Spleen (tissue), 11 donors: ENCODE results near the gene ATF6B. TPM values are rescaled to one million over a fixed set of nuclear protein-coding genes. Genes with fewer than 3 reads are reported as not detected.
A peak's percentile ranks its signal among the peaks of the same experiment; 100 is the strongest.

Experiments
- DNase-seq: peaks from one replicate; pipeline ENCODE4 v3.0.0-alpha.2; 2020
- H3K27ac ChIP-seq, 8 donors: fragments of 200-600 bp; sonication (generic) in 7 of 8; 1 replicate in 4 of 8; 2 replicates in 4 of 8; pipeline versions ENCODE4 v1.5.0 to v1.8.0; 2016 to 2021; ENCODE audit warnings: inconsistent platforms in 4 of 8, mild to moderate bottlenecking in 4 of 8, moderate library complexity in 1 of 8
- H3K27me3 ChIP-seq, 7 donors: fragments of 200-600 bp; sonication (generic) in 6 of 7; replicated peaks in 1 of 7; 1 replicate in 4 of 7; 2 replicates in 3 of 7; pipeline versions ENCODE4 v1.5.0 to v1.8.0; 2016 to 2021; ENCODE audit warnings: inconsistent platforms in 3 of 7, mild to moderate bottlenecking in 1 of 7
- H3K36me3 ChIP-seq, 6 donors: fragments of 200-600 bp; sonication (generic) in 5 of 6; 1 replicate in 4 of 6; 2 replicates in 2 of 6; pipeline versions ENCODE4 v1.5.0 to v1.8.0; 2016 to 2021; ENCODE audit warnings: inconsistent platforms in 2 of 6
- H3K4me1 ChIP-seq, 6 donors: fragments of 200-600 bp; sonication (generic) in 5 of 6; 1 replicate in 3 of 6; 2 replicates in 3 of 6; pipeline versions ENCODE4 v1.5.0 to v1.8.0; 2016 to 2021; ENCODE audit warnings: inconsistent platforms in 3 of 6
- H3K4me3 ChIP-seq, 8 donors: fragments of 200-600 bp; sonication (generic) in 7 of 8; 1 replicate in 4 of 8; 2 replicates in 4 of 8; pipeline versions ENCODE4 v1.5.0 to v1.8.0; 2016 to 2021; ENCODE audit warnings: inconsistent platforms in 4 of 8, mild to moderate bottlenecking in 4 of 8, moderate library complexity in 2 of 8
- H3K9me3 ChIP-seq, 8 donors: fragments of 200-600 bp; sonication (generic) in 7 of 8; 1 replicate in 4 of 8; 2 replicates in 4 of 8; pipeline versions ENCODE4 v1.5.0 to v1.8.0; 2016 to 2021; ENCODE audit warnings: inconsistent platforms in 4 of 8
- POLR2A ChIP-seq, 3 donors: fragments of 450-650 bp; IDR thresholded peaks; one replicate each; pipeline ENCODE4 v1.5.1; 2017; ENCODE audit warnings: antibody characterized with exemption in 3 of 3, mild to moderate bottlenecking in 1 of 3
- POLR2AphosphoS5 ChIP-seq, 3 donors: sonication (generic); formaldehyde crosslinking; IDR thresholded peaks; one replicate each; pipeline ENCODE4 v1.5.1; 2017; ENCODE audit warnings: antibody characterized with exemption in 3 of 3
- WGBS, 5 donors: extraction: QIAGEN DNeasy Blood & Tissue Kit in 3 of 5; methylation state at CpG; one replicate each; pipeline versions ENCODE4 v1.1.5 to v1.1.7; 2013 to 2018; 5-methylcytosine and 5-hydroxymethylcytosine counted together
- intact Hi-C: fragments of 100-400 bp; cut with DNase I; formaldehyde crosslinking; loops from one replicate; pipeline ENCODE4 v1.15.0; 2023; ENCODE audit warnings: low total_unique reads
- polyA plus RNA-seq, 3 donors: library from polyadenylated mRNA; stranded (reverse); fragments of 200-250 nt; gene quantifications; one replicate each; pipeline ENCODE4 v1.2.1, GENCODE V29; 2013
- total RNA-seq, 7 donors: library from RNA; depleted of rRNA in 3 of 7; stranded (reverse); fragments of >200 nt in 3 of 7; fragmentation: NEBNext Ultra II Directional in 4 of 7; extraction: Animal tissue kit (Norgen Biotek cat#: 25700) in 4 of 7; gene quantifications; one replicate each; pipeline versions ENCODE4 v1.1.0 to v1.2.1, GENCODE V29; 2016 to 2021
- TF ChIP-seq, protein P1 (sequence below), 11 experiments: fragments of 200-600 bp in 7 of 11; fragments of 450-650 bp in 4 of 11; sonication (generic) in 4 of 11; IDR thresholded peaks in 8 of 11; conservative IDR thresholded peaks in 3 of 11; 1 replicate in 7 of 11; 2 replicates in 4 of 11; pipeline versions ENCODE4 v1.4.0 to v1.8.0; 2016 to 2021; ENCODE audit warnings: antibody characterized with exemption in 11 of 11, inconsistent platforms in 4 of 11, mild to moderate bottlenecking in 1 of 11
- donor health status: healthy with polysubstance abuse.
- donor health status: DM: no; HTN: no; CAD: no; lungs with moderate emphysema.
- donor health status: DM: no; HTN: no; CAD: no.
- donor health status: Bipolar disorder and iron deficiency.
- donor health status: healthy.
- donor health status: DM: no; HTN: no; CAD: no.
- donor health status: DM: yes; HTN: yes; CAD: no.

Gene ATF6B
- total and polyA plus RNA-seq, 10 donors = 45.3 to 126 (median 92.7) TPM

- Histone ChIP-seq H3K27ac (peak overlapping the region; percentile 49 to 94 (median 88)), H3K27me3 (no peaks in the 10 kb centered on the region), H3K4me1 (peaks cover 23 to 75% (median 45%) of the 10 kb centered on the region in 6 donors), H3K36me3 (peaks cover 0 to 48% (median 39%) of the 10 kb centered on the region in 6 donors), H3K4me3 (peak overlapping the region; percentile 78 to 97 (median 93)), H3K9me3 (no peaks in the 10 kb centered on the region)
- no peak for DNase-seq
- intact Hi-C loops = loop anchor here (10.0 kb wide), 1 partner anchor 67 kb away; the partner anchor contains the start of genes GPSM3 and PBX2
- no peak for TF ChIP-seq POLR2A (IDR thresholded peaks at IDR 0.05)
- no peak for TF ChIP-seq POLR2AphosphoS5 (IDR thresholded peaks at IDR 0.05)
- TF ChIP-seq, protein P1, sequence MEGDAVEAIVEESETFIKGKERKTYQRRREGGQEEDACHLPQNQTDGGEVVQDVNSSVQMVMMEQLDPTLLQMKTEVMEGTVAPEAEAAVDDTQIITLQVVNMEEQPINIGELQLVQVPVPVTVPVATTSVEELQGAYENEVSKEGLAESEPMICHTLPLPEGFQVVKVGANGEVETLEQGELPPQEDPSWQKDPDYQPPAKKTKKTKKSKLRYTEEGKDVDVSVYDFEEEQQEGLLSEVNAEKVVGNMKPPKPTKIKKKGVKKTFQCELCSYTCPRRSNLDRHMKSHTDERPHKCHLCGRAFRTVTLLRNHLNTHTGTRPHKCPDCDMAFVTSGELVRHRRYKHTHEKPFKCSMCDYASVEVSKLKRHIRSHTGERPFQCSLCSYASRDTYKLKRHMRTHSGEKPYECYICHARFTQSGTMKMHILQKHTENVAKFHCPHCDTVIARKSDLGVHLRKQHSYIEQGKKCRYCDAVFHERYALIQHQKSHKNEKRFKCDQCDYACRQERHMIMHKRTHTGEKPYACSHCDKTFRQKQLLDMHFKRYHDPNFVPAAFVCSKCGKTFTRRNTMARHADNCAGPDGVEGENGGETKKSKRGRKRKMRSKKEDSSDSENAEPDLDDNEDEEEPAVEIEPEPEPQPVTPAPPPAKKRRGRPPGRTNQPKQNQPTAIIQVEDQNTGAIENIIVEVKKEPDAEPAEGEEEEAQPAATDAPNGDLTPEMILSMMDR (IDR thresholded peaks at IDR 0.05 in 8 of 11, conservative IDR thresholded peaks at IDR 0.05 in 3 of 11) = no peak
- WGBS, 5 donors = 9 to 14% (median 12%) methylated on average over 9 of the region's 9 CpGs
These were observed 683 bp downstream of the ATF6B start for GRCh38 chr6:32127409-32127716.

GRCh38 chr6:32126880-32127279, 1.2 kb downstream of the ATF6B start:
- Histone ChIP-seq H3K9me3 (no peaks in the 10 kb centered on the region), H3K36me3 (peaks cover 0 to 53% (median 44%) of the 10 kb centered on the region in 6 donors)
- intact Hi-C loops = loop anchor here (10.0 kb wide), 1 partner anchor 68 kb away; the partner anchor contains the start of genes GPSM3 and PBX2

GRCh38 chr6:32123681-32124080, 4.4 kb downstream of the ATF6B start:
- no peak for TF ChIP-seq POLR2AphosphoS5 (IDR thresholded peaks at IDR 0.05)
- TF ChIP-seq, protein P1 (IDR thresholded peaks at IDR 0.05 in 8 of 11, conservative IDR thresholded peaks at IDR 0.05 in 3 of 11) = no peak
- TF ChIP-seq POLR2A (IDR thresholded peaks at IDR 0.05) = no peak
- Histone ChIP-seq H3K4me1 (peaks cover 20 to 69% (median 42%) of the 10 kb centered on the region in 6 donors), H3K9me3 (no peaks in the 10 kb centered on the region), H3K4me3 (no peak overlapping the region), H3K36me3 (peaks cover 4 to 85% (median 75%) of the 10 kb centered on the region in 6 donors), H3K27ac (no peak overlapping the region), H3K27me3 (no peaks in the 10 kb centered on the region)
- 89 to 99% (median 93%) methylated on average over 4 of the region's 4 CpGs for WGBS, 5 donors
- no peak for DNase-seq
- intact Hi-C loops = loop anchor here (10.0 kb wide), 1 partner anchor 71 kb away; the partner anchor contains the start of genes GPSM3 and PBX2

More at GRCh38 chr6:32126880-32127279, 1.2 kb downstream of the ATF6B start:
- Histone ChIP-seq H3K4me3 (peak overlapping the region in 7 of 8 donors; percentile 78 to 97 (median 94)), H3K4me1 (peaks cover 23 to 75% (median 45%) of the 10 kb centered on the region in 6 donors), H3K27ac (peak overlapping the region in 1 of 8 donors; percentile 92), H3K27me3 (no peaks in the 10 kb centered on the region)
- TF ChIP-seq POLR2A (IDR thresholded peaks at IDR 0.05) (no peak), POLR2AphosphoS5 (IDR thresholded peaks at IDR 0.05) (no peak)
- TF ChIP-seq, protein P1 (IDR thresholded peaks at IDR 0.05 in 8 of 11, conservative IDR thresholded peaks at IDR 0.05 in 3 of 11) = no peak
- 63 to 72% (median 67%) methylated on average over 8 of the region's 8 CpGs for WGBS, 5 donors
- DNase-seq = no peak

GRCh38 chr6:32120573-32121059, 7.4 kb downstream of the ATF6B start:
- intact Hi-C loops = loop anchor here (10.0 kb wide), 1 partner anchor 74 kb away; the partner anchor contains the start of genes GPSM3 and PBX2
- Histone ChIP-seq H3K4me1 (peaks cover 7 to 57% (median 23%) of the 10 kb centered on the region in 6 donors), H3K36me3 (peaks cover 6 to 100% (median 96%) of the 10 kb centered on the region in 6 donors), H3K27me3 (no peaks in the 10 kb centered on the region), H3K9me3 (no peaks in the 10 kb centered on the region), H3K27ac (no peak overlapping the region), H3K4me3 (no peak overlapping the region)
- DNase-seq = no peak
- WGBS, 5 donors = 95 to 98% (median 96%) methylated on average over 12 of the region's 12 CpGs
- TF ChIP-seq, protein P1 (IDR thresholded peaks at IDR 0.05 in 8 of 11, conservative IDR thresholded peaks at IDR 0.05 in 3 of 11) = no peak
- TF ChIP-seq POLR2AphosphoS5 (IDR thresholded peaks at IDR 0.05) = no peak
- TF ChIP-seq POLR2A (IDR thresholded peaks at IDR 0.05) = no peak
